ENCODE data around the gene HERC3.

DNA sequence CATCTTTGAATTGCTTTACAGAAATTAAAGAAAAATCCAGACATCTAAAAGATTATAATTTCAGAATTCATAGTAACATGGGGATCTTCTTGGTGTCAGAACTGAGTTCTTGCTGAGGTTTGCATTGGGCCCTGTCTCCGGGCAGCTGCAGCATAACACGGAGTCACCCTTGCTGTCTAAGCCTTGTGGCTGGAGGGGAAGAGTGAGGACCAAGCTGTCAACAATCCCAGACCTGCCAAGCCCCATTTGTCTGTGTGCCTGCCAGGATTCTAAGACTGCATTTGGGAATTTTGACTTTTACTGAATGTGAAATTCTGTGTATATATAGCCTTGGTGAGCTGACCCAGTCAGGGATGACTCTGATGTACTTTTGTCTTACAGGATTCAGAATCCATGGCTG lies 130.5 kb downstream of the HERC3 start:
- TF ChIP-seq POLR2AphosphoS5 (IDR thresholded peaks at IDR 0.05; ENCODE audit: insufficient read depth in 1 of 2, low read depth in 1 of 2), result no peak
- TF ChIP-seq, protein P1, sequence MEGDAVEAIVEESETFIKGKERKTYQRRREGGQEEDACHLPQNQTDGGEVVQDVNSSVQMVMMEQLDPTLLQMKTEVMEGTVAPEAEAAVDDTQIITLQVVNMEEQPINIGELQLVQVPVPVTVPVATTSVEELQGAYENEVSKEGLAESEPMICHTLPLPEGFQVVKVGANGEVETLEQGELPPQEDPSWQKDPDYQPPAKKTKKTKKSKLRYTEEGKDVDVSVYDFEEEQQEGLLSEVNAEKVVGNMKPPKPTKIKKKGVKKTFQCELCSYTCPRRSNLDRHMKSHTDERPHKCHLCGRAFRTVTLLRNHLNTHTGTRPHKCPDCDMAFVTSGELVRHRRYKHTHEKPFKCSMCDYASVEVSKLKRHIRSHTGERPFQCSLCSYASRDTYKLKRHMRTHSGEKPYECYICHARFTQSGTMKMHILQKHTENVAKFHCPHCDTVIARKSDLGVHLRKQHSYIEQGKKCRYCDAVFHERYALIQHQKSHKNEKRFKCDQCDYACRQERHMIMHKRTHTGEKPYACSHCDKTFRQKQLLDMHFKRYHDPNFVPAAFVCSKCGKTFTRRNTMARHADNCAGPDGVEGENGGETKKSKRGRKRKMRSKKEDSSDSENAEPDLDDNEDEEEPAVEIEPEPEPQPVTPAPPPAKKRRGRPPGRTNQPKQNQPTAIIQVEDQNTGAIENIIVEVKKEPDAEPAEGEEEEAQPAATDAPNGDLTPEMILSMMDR (IDR thresholded peaks at IDR 0.05), result no peak
